ENCODE results near the gene MRPL58.
A peak's percentile ranks its signal among the peaks of the same experiment; 100 is the strongest.

MRPL58 gene

DNA sequence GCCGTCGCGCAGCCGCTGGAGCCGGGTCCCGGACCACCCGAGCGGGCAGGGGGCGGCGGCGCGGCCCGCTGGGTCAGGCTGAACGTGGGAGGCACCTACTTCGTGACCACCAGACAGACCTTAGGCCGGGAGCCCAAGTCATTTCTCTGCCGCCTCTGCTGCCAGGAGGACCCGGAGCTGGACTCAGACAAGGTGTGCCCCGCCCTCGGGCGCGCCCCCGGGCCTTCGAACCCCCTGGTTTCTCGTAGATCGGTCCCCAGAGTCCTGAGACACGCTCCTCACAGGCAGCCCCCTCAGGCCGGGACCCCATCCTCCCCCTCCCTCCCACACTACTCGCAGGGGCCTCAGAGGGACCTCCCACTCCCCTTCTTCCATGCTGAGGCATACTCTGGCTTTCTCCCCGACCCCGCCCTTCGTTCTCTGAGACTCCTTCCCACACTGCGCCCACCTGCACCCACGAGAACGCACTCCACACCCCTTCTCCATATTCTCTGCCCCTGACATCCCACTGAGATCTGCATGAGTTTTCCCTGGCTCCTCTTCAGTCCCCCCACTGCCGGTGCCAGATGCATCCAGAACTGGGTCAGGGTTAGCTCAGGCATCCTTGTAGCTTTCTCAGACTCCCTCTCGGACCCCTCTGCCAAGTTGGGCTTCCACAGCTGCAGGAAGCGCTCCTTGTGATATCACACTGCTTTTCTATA, 35.1 kb downstream of the MRPL58 start:
- peak; percentile 43 for DNase-seq (ENCODE audit: low spot score)

- no peak for DNase-seq (ENCODE audit: low spot score)
Measured at GRCh38 chr17:75048249-75048878, 35.9 kb downstream of the MRPL58 start.

GRCh38 chr17:75049057-75049456, 36.6 kb downstream of the MRPL58 start:
- no peak for DNase-seq (ENCODE audit: low spot score)

DNA sequence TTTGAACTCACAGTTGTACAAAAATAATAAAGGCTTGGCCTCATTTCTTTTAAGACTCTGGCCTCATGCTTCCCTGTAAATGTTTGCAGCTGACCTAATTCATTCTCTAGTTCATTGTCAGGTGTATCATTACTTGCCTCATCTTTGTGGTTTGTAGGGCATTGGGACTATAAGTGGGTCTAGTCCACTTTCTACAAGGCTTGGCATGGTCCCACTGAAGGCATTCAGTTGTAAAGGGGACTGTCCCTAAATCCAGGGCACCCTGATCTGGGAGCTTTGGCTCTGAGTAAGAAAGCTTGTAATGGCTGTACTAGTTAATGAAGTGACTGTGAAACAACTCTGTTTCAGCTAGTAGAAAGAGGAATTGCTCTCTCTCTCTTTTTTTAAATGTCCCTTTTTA, 37.2 kb downstream of the MRPL58 start:
- DNase-seq (ENCODE audit: low spot score): no peak

DNA sequence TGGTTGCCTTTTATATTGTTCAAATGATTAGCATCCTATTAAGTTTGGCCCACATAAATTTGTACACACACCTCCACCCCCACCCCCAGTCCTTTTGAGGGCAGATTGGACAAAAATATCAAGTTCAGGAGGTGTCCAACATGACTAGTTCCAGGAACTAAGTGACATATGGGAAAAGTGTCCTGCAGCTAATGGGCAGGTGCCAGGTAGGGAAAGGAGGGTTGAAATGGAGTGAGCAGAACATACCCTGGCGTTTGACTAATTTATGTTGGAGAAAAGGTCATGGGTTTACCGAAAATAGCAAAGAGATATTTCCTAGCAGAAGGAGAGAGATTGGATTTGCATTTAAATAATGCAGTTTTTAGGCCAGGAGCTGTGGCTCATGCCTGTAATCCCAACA, 39.5 kb downstream of the MRPL58 start:
- no peak for DNase-seq (ENCODE audit: low spot score)

DNA sequence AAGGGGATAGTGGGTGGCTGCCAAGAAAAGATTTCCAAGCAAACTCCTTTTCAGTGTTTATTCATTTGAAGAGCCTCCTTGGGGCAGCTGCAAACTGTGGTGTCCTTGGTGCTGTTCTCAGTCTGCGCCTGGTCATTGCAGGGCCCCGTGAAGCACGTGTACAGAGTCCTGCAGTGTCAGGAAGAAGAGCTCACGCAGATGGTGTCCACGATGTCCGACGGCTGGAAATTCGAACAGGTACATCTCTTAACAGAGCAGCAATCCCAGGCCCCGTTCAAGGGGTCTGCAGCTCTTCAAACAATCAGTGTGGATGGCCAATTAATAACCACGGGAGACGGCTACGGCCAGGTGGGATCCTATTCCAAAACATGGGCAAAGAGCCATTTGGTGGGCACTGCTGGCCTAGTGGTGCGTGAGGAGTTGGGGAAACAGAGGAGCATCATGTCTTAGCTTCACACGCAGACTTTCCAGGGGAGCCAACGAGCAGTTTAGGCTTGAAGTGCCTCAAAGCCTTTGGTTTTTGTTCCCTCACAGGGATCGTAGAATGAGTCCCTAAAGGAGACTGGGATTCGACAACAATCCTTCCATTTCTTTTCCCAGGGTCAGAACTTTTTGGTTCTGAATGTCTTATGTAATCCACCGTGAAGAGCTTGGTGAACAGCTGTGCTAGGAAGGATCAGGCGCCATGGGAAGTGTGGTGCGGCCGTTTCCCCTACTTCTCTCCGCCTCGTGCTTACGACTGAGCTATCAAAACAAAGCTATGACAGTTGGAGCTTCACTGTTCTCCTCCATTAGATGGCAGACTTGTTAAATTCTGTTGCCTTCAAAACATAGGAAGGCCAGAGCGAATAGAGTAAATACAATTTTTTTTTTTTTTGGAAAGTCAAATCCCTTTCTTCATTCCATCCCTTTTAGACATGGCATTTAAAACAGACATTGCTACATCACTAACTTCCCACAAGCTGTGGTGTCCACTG, 47.2 kb downstream of the MRPL58 start:
- DNase-seq (ENCODE audit: low spot score): peak; percentile 28

GRCh38 chr17:75060434-75061054, 48.1 kb downstream of the MRPL58 start:
- no peak for DNase-seq (ENCODE audit: low spot score)

GRCh38 chr17:75061055-75061438, 48.6 kb downstream of the MRPL58 start:
- no peak for DNase-seq (ENCODE audit: low spot score)

- no peak for DNase-seq (ENCODE audit: low spot score)
Measured at GRCh38 chr17:75061618-75062017, 49.1 kb downstream of the MRPL58 start.

DNA sequence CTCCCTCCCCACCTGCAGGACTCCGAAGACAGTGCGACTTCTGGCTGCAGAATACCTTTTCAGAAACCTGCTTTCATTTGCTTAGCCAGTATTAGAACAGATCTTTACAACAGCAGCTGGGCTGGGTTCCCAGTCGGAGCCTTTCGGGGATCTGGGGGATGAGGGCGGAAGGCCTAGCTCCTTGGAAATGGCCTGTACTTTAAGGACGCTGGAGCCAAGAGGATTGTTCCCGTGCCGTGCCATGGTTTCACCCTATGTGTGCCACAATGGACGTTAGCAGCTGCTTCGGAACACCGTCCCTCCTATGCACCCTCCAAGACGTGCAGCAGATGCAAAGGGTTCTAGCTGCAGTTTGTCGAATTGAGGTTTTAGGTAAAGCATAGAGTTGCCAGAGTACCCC, 50.7 kb downstream of the MRPL58 start:
- no peak for DNase-seq (ENCODE audit: low spot score)

- no peak for DNase-seq (ENCODE audit: low spot score)
Measured at GRCh38 chr17:75063626-75064025, 51.2 kb downstream of the MRPL58 start.

- DNase-seq (ENCODE audit: low spot score): no peak
Measured at GRCh38 chr17:75064040-75064439, 51.6 kb downstream of the MRPL58 start.

- no peak for DNase-seq (ENCODE audit: low spot score)
Measured at GRCh38 chr17:75064460-75064859, 52.0 kb downstream of the MRPL58 start.

DNA sequence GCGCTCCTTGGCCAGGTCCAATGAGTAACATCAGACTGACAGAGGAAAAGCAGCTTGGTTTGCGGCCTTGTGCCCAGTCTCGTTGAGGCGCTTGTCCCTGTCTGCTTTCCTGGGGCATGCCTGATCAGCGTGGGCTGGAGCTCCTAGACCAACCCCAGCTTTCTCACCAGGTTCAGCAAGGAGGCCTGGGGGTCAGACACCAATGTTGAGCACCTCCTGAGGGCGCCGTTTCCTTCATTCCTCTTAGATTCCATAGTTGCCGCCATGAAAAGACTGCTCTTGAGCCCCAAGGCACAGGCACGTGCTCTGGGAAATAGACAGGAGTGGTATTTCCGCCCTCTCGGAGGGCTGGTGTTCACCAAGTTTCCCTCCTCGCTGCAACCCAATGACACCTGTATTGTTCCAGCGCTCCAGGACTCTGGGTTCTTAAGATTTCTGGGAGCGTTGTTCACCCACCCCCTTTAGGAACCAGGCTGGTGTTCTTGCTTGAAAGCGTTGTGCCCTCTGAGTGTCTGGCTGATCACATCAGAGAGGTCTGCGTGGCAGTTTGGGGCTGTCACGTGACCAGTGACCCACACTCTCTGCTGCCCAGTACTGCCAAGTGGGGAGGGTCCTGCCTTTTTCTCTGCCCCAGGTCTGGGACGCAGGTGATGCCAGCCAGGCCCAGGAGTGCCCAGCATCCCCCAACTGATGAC, 52.5 kb downstream of the MRPL58 start:
- no peak for DNase-seq (ENCODE audit: low spot score)

GRCh38 chr17:75065562-75066151, 53.2 kb downstream of the MRPL58 start:
- DNase-seq (ENCODE audit: low spot score): no peak

DNA sequence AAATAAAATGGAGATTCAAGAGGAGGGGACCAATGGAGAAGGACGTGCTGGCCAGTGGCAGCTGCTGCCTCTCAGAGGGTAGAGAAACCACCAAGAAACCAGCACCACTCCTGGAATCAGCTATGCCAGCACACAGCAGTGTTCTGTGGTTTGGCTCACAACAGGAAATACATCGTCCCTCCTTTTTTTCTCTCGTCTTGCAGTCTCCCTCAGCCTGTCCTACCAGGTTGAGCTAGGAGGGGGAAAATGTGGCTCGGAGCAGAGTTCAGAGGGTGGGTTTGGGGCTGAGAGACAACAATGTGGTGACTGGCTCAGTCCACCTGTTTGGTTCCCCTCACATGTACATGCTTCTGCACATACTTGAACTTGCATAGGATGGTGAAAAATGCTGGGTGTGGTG, 55.4 kb downstream of the MRPL58 start:
- DNase-seq (ENCODE audit: low spot score): no peak

DNA sequence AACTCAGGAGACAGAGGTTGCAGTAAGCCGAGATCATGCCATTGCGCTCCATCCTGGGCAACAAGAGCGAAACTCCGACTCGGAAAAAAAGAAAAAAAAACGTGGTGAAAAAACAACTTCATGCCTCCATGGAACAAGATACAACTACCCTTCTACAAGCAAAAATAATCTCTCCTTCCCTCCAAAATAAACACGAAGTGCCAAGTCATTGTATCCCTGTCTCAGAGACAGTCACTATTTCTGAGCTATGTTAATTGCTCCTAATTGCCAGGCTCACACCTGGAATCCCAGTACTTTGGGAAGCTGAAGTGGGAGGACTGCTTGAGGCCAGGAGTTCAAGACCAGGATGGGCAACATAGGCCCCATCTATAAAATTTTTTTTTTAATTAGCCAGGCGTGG, 56.3 kb downstream of the MRPL58 start:
- DNase-seq (ENCODE audit: low spot score): no peak

DNA sequence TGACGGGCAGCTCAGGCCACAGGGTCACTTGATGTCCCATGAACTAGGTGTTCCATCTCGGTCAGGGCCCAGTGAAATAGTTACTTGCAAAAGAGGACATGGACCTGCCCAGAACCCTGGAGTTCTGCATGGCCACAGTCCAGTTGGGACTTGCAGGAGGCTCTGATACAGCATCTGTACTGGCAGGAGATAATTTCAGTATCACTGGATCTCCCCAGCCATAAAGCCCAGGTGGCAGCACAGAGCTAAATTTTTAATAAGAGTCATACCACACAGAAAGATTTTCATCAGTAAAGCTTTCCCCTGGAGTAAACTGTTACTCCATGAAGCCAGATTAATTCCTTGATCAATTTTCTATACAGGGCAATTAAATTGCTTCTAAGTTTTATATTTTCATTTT, 57.3 kb downstream of the MRPL58 start:
- peak; percentile 47 for DNase-seq (ENCODE audit: low spot score)

Data from NAMALWA (cell line).